AG09319 (cell line): Measurements from ENCODE around the gene FGF5.

Experiments used
- DNase-seq: peaks from one replicate; pipeline ENCODE4 v3.0.0-alpha.2; 2010; ENCODE audit warnings: low read depth; ENCODE audit errors: extremely low read depth
- CTCF ChIP-seq: IDR thresholded peaks from 2 replicates; pipeline ENCODE4 v1.5.1; 2011; ENCODE audit warnings: low read depth, mild to moderate bottlenecking, inconsistent platforms, low read length, moderate library complexity

The FGF5 gene

GRCh38 chr4:80253510-80253909 lies 13.0 kb upstream of the FGF5 start:
- DNase-seq, result no peak
- TF ChIP-seq CTCF, result no peak

GRCh38 chr4:80254114-80254513 lies 12.3 kb upstream of the FGF5 start:
- TF ChIP-seq CTCF, result no peak
- DNase-seq, result no peak

- DNase-seq, result no peak
- TF ChIP-seq CTCF, result no peak
Measured at GRCh38 chr4:80255329-80256095, 11.0 kb upstream of the FGF5 start.

- DNase-seq, result no peak
- TF ChIP-seq CTCF, result no peak
Measured at GRCh38 chr4:80257851-80258250, 8.6 kb upstream of the FGF5 start.

- no peak for DNase-seq
- TF ChIP-seq CTCF, result no peak
Measured at GRCh38 chr4:80259012-80259411, 7.5 kb upstream of the FGF5 start.

GRCh38 chr4:80259817-80260216 lies 6.6 kb upstream of the FGF5 start:
- no peak for TF ChIP-seq CTCF
- DNase-seq, result no peak

- DNase-seq, result no peak
- no peak for TF ChIP-seq CTCF
Measured at GRCh38 chr4:80261989-80262600, 4.4 kb upstream of the FGF5 start.
